OCI-LY1 (cell line): ENCODE results near the gene FAS.

Experiments
- EZH2 ChIP-seq: fragments of 200-600 bp; sonication (generic), shearing (Covaris generic); IDR thresholded peaks from 2 replicates; pipeline ENCODE4 v1.8.0; 2017; ENCODE audit warnings: borderline replicate concordance, mixed run types, mild to moderate bottlenecking, antibody characterized with exemption, low read length, moderate library complexity, mixed read lengths
- TF ChIP-seq, protein P1 (sequence below): fragments of 200-600 bp; sonication (generic), shearing (Covaris generic); IDR thresholded peaks from 2 replicates; pipeline ENCODE4 v1.5.1; 2017; ENCODE audit warnings: mild to moderate bottlenecking, antibody characterized with exemption, low read length, moderate library complexity, mixed read lengths

DNA sequence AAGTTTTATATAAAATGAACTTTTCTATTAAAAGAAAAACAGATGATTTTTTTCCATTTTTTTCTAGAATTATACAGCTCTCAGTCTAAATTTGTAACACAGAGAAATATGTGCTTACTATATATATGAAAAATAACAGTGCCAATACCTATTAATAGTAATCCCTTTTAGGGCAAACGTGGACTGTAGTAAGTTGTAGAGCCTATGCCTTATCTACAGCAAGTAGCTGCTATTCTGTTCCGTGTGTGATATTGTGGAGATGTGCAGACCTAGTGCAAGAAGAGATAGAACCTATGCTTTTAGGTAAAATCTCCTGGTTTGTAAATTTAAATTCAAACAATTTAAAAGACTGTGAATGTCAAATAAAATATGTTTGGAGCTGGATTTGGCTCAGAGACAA, 72.9 kb downstream of the FAS start:
- TF ChIP-seq, protein P1, sequence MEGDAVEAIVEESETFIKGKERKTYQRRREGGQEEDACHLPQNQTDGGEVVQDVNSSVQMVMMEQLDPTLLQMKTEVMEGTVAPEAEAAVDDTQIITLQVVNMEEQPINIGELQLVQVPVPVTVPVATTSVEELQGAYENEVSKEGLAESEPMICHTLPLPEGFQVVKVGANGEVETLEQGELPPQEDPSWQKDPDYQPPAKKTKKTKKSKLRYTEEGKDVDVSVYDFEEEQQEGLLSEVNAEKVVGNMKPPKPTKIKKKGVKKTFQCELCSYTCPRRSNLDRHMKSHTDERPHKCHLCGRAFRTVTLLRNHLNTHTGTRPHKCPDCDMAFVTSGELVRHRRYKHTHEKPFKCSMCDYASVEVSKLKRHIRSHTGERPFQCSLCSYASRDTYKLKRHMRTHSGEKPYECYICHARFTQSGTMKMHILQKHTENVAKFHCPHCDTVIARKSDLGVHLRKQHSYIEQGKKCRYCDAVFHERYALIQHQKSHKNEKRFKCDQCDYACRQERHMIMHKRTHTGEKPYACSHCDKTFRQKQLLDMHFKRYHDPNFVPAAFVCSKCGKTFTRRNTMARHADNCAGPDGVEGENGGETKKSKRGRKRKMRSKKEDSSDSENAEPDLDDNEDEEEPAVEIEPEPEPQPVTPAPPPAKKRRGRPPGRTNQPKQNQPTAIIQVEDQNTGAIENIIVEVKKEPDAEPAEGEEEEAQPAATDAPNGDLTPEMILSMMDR: no peak
- TF ChIP-seq EZH2: no peak
